H9 (cell line): Measurements from ENCODE around the gene NPB. TPM values are rescaled to one million over a fixed set of nuclear protein-coding genes. Genes with fewer than 3 reads are reported as not detected.

Source experiments
- DNase-seq: peaks from one replicate; pipeline ENCODE4 v3.0.0-alpha.2; 2017
- H2AFZ ChIP-seq: one replicate; pipeline ENCODE4 v1.6.1; 2013; ENCODE audit warnings: mild to moderate bottlenecking, low read length, control low read depth, moderate library complexity
- H2AK5ac ChIP-seq: 2 replicates; pipeline ENCODE4 v1.6.1; 2013; ENCODE audit warnings: low read length, control low read depth, mixed read lengths; ENCODE audit not compliant: insufficient read length
- H2BK120ac ChIP-seq: one replicate; pipeline ENCODE4 v1.6.1; 2013; ENCODE audit warnings: low read depth, mild to moderate bottlenecking, low read length, control low read depth, inconsistent platforms; ENCODE audit not compliant: poor library complexity, severe bottlenecking
- H2BK12ac ChIP-seq: 2 replicates; pipeline ENCODE4 v1.6.1; 2013; ENCODE audit warnings: low read length, control low read depth, mixed read lengths, low read depth; ENCODE audit not compliant: insufficient read length
- H2BK15ac ChIP-seq: 2 replicates; pipeline ENCODE4 v1.6.1; 2013; ENCODE audit warnings: low read depth, low read length, control low read depth
- H2BK20ac ChIP-seq: one replicate; pipeline ENCODE4 v1.6.1; 2013; ENCODE audit warnings: low read depth, mild to moderate bottlenecking, low read length, control low read depth, inconsistent platforms; ENCODE audit not compliant: poor library complexity, severe bottlenecking
- H2BK5ac ChIP-seq: 2 replicates; pipeline ENCODE4 v1.6.1; 2013; ENCODE audit warnings: low read length, control low read depth, mixed read lengths; ENCODE audit not compliant: insufficient read length
- H3K14ac ChIP-seq: 2 replicates; pipeline ENCODE4 v1.6.1; 2013; ENCODE audit warnings: low read length, control low read depth; ENCODE audit not compliant: insufficient read depth
- H3K18ac ChIP-seq: 2 replicates; pipeline ENCODE4 v1.6.1; 2013; ENCODE audit warnings: low read depth, mild to moderate bottlenecking, mixed read lengths, low read length, control low read depth; ENCODE audit not compliant: insufficient read length
- H3K23ac ChIP-seq: 2 replicates; pipeline ENCODE4 v1.6.1; 2013; ENCODE audit warnings: low read length, control low read depth, mixed read lengths, low read depth; ENCODE audit not compliant: insufficient read length
- H3K23me2 ChIP-seq: 2 replicates; pipeline ENCODE4 v1.6.1; 2013; ENCODE audit warnings: low read depth, mild to moderate bottlenecking, mixed read lengths, low read length, control low read depth; ENCODE audit not compliant: insufficient read length, poor library complexity, severe bottlenecking
- H3K27ac ChIP-seq: 2 replicates; pipeline ENCODE4 v1.5.1; 2013; ENCODE audit warnings: low read length, control low read depth, mixed read lengths, low read depth; ENCODE audit not compliant: insufficient read length
- H3K27me3 ChIP-seq: 2 replicates; pipeline ENCODE4 v1.6.1; 2013; ENCODE audit warnings: low read length, control low read depth, inconsistent platforms; ENCODE audit not compliant: insufficient read depth
- H3K4ac ChIP-seq: 2 replicates; pipeline ENCODE4 v1.6.1; 2013; ENCODE audit warnings: low read depth, mild to moderate bottlenecking, control low read depth, inconsistent platforms, low read length, moderate library complexity
- H3K4me1 ChIP-seq: 2 replicates; pipeline ENCODE4 v1.6.1; 2013; ENCODE audit warnings: low read length, control low read depth, inconsistent platforms; ENCODE audit not compliant: insufficient read depth
- H3K4me2 ChIP-seq: 2 replicates; pipeline ENCODE4 v1.6.1; 2013; ENCODE audit warnings: low read length, control low read depth, mixed read lengths; ENCODE audit not compliant: insufficient read length, insufficient read depth
- H3K56ac ChIP-seq: 2 replicates; pipeline ENCODE4 v1.6.1; 2013; ENCODE audit warnings: low read depth, mild to moderate bottlenecking, mixed read lengths, low read length, control low read depth; ENCODE audit not compliant: insufficient read length
- H3K79me1 ChIP-seq: 2 replicates; pipeline ENCODE4 v1.6.1; 2013; ENCODE audit warnings: low read depth, mild to moderate bottlenecking, moderate library complexity, low read length, control low read depth, inconsistent platforms; ENCODE audit not compliant: insufficient read depth, poor library complexity, severe bottlenecking
- H3K79me2 ChIP-seq: 2 replicates; pipeline ENCODE4 v1.6.1; 2013; ENCODE audit warnings: low read length, control low read depth, inconsistent platforms; ENCODE audit not compliant: insufficient read depth
- H3K9ac ChIP-seq: 2 replicates; pipeline ENCODE4 v1.6.1; 2013; ENCODE audit warnings: low read length, control low read depth, mixed read lengths; ENCODE audit not compliant: insufficient read length; ENCODE audit errors: extremely low read depth
- H3K9me3 ChIP-seq: one replicate; pipeline ENCODE4 v1.6.1; 2013; ENCODE audit warnings: low read depth, low read length, inconsistent platforms; ENCODE audit not compliant: control insufficient read depth
- H3T11ph ChIP-seq: one replicate; pipeline ENCODE4 v1.6.1; 2013; ENCODE audit warnings: mild to moderate bottlenecking, low read length, control low read depth, inconsistent platforms
- H4K20me1 ChIP-seq: one replicate; pipeline ENCODE4 v1.6.1; 2013; ENCODE audit not compliant: control insufficient read depth, insufficient read length, insufficient read depth
- H4K5ac ChIP-seq: 2 replicates; pipeline ENCODE4 v1.6.1; 2013; ENCODE audit warnings: low read depth, mild to moderate bottlenecking, mixed read lengths, low read length, control low read depth; ENCODE audit not compliant: insufficient read length
- H4K8ac ChIP-seq: replicated peaks from 2 replicates; pipeline ENCODE4 v1.6.1; 2013; ENCODE audit warnings: low read length, control low read depth, mixed read lengths, low read depth; ENCODE audit not compliant: insufficient read length
- H4K91ac ChIP-seq: 2 replicates; pipeline ENCODE4 v1.6.1; 2013; ENCODE audit warnings: low read depth, mild to moderate bottlenecking, moderate library complexity, mixed read lengths, low read length, control low read depth; ENCODE audit not compliant: insufficient read length
- H3K27ac Mint-ChIP-seq, 3 experiments: 2 replicates in 2 of 3; 3 replicates in 1 of 3; pipeline ENCODE4 v1.8.0; 2020 to 2021; ENCODE audit warnings: mixed read lengths in 3 of 3, mild to moderate bottlenecking in 1 of 3, moderate library complexity in 1 of 3
- H3K27me3 Mint-ChIP-seq: 2 replicates; pipeline ENCODE4 v1.8.0; 2021; ENCODE audit warnings: low read depth, mild to moderate bottlenecking, moderate library complexity, mixed read lengths
- H3K36me3 Mint-ChIP-seq, 3 experiments: 2 replicates in 2 of 3; 3 replicates in 1 of 3; pipeline ENCODE4 v1.8.0; 2020 to 2021; ENCODE audit warnings: low read depth in 3 of 3, mixed read lengths in 3 of 3; ENCODE audit not compliant: insufficient read depth in 1 of 3
- H3K4me1 Mint-ChIP-seq, 2 experiments: 2 replicates each; pipeline ENCODE4 v1.8.0; 2020; ENCODE audit warnings: mixed read lengths in 2 of 2
- H3K4me3 Mint-ChIP-seq, 2 experiments: 2 replicates in 1 of 2; 3 replicates in 1 of 2; pipeline ENCODE4 v1.8.0; 2020 to 2021; ENCODE audit warnings: mild to moderate bottlenecking in 2 of 2, mixed read lengths in 2 of 2, moderate library complexity in 1 of 2
- H3K9me3 Mint-ChIP-seq, 2 experiments: 2 replicates in 1 of 2; 3 replicates in 1 of 2; pipeline ENCODE4 v1.8.0; 2020; ENCODE audit warnings: mild to moderate bottlenecking in 2 of 2, mixed read lengths in 2 of 2, moderate library complexity in 1 of 2
- CTCF ChIP-seq: fragments of 200-600 bp; sonication (generic); conservative IDR thresholded peaks from 3 replicates; pipeline ENCODE4 v1.8.0; 2021; ENCODE audit warnings: antibody characterized with exemption, mild to moderate bottlenecking
- WGBS: extraction: QIAGEN DNeasy Blood & Tissue Kit; methylation state at CpG from one replicate; pipeline ENCODE4 v1.1.7; 2013; ENCODE audit warnings: missing lambda C conversion rate, low lambda C conversion rate, mixed read lengths; ENCODE audit not compliant: insufficient read length; ENCODE audit errors: extremely low coverage; 5-methylcytosine and 5-hydroxymethylcytosine counted together
- total RNA-seq: library from RNA; stranded (reverse); gene quantifications from 2 replicates; pipeline ENCODE4 v1.2.1, GENCODE V29; 2021

Gene NPB
- total RNA-seq, 1 experiment from 2014 or later = 2.1 TPM

DNA sequence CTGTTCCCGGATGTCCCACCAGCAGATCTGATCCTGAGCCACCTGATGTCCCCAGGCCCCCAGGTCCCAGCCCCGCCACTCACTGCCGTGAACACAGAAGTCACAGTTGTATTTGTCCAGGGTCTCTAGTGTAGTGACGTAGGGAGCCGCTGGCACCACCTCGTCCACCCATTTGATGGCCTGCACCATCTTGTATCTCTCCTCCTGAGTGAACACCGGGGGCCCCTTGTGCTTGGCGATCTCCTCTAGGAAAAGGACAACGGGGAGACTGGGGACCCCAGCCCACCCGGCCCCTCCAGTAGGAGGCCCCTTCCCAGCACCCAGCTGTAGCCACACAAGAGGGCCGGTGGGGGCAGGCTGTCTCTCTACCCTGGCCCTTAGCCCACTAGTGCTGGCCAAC, 6.8 kb downstream of the NPB start:
- H3K9me3 Mint-ChIP-seq = no peaks in the 10 kb centered on the region
- no peaks in the 10 kb centered on the region; the same call in 1 of the 2 replicates for H3K27me3 Mint-ChIP-seq
- DNase-seq = no peak

More for the DNA sequence above, 6.8 kb downstream of the NPB start:
- H2BK120ac ChIP-seq = no peak overlapping the region
- H3K4ac ChIP-seq = no peak overlapping the region
- no peak overlapping the region for H2BK15ac ChIP-seq
- no CpG with 5 or more reads among the region's 11 CpGs for WGBS
- H2AK5ac ChIP-seq = no peak overlapping the region
- no peak overlapping the region for H2BK12ac ChIP-seq
- peaks cover 6% of the 10 kb centered on the region for H3K23me2 ChIP-seq
- H3K18ac ChIP-seq = no peak overlapping the region
- no peaks in the 10 kb centered on the region for H3K27me3 ChIP-seq
- H3K79me1 ChIP-seq = no peaks in the 10 kb centered on the region
- TF ChIP-seq CTCF = no peak
- H3T11ph ChIP-seq = no peak overlapping the region
- no peak overlapping the region for H3K4me2 ChIP-seq
- no peak overlapping the region for H3K14ac ChIP-seq
- H3K9me3 ChIP-seq = no peaks in the 10 kb centered on the region
- no peak overlapping the region for H4K5ac ChIP-seq
- no peak overlapping the region for H3K56ac ChIP-seq
- H3K79me2 ChIP-seq = no peaks in the 10 kb centered on the region
- no peak overlapping the region for H3K9ac ChIP-seq
- H3K4me1 ChIP-seq = no peaks in the 10 kb centered on the region
- no peaks in the 10 kb centered on the region for H4K20me1 ChIP-seq
- no peak overlapping the region for H2BK20ac ChIP-seq
- Mint-ChIP-seq H3K36me3 (peaks cover 9 to 23% (median 14%) of the 10 kb centered on the region in 3 experiments; a peak in 6 of 7 replicates), H3K4me1 (peaks cover 0 to 2% of the 10 kb centered on the region in 2 experiments; a peak in 2 of 4 replicates), H3K4me3 (peak overlapping the region in 1 of 2 experiments; percentile 35; a peak in 2 of 5 replicates), H3K27ac (no peak overlapping the region)
- no peak overlapping the region for H2BK5ac ChIP-seq
- no peak overlapping the region for H3K23ac ChIP-seq
- no peak overlapping the region for H2AFZ ChIP-seq
- no peak overlapping the region for H4K8ac ChIP-seq
- H3K27ac ChIP-seq = no peak overlapping the region
- H4K91ac ChIP-seq = no peak overlapping the region
